Smooth muscle cell (in vitro differentiated cells): ENCODE results near the gene SPEM2. TPM values are rescaled to one million over a fixed set of nuclear protein-coding genes. Genes with fewer than 3 reads are reported as not detected.

Experiments
- DNase-seq: peaks from one replicate; lab custom pipeline; 2025; ENCODE audit not compliant: unreplicated experiment; lab: John Stamatoyannopoulos, UW
- H2AFZ ChIP-seq: fragments of 200-600 bp; sonication (generic); 2 replicates; pipeline ENCODE4 v1.6.0; 2016; ENCODE audit warnings: antibody characterized with exemption, low read depth, mild to moderate bottlenecking
- H3F3A ChIP-seq: fragments of 200-600 bp; sonication (generic); 2 replicates; pipeline ENCODE4 v1.6.0; 2017; ENCODE audit warnings: antibody characterized with exemption, low read depth
- H3K27ac ChIP-seq: fragments of 200-600 bp; sonication (generic); 2 replicates; pipeline ENCODE4 v1.5.1; 2016; ENCODE audit warnings: low read depth, mild to moderate bottlenecking
- H3K27me3 ChIP-seq: fragments of 200-600 bp; sonication (generic); 2 replicates; pipeline ENCODE4 v1.6.1; 2016; ENCODE audit warnings: low read depth, mild to moderate bottlenecking
- H3K36me3 ChIP-seq: fragments of 200-600 bp; sonication (generic); 2 replicates; pipeline ENCODE4 v1.5.1; 2016; ENCODE audit warnings: low read depth
- H3K4me1 ChIP-seq: fragments of 200-600 bp; sonication (generic); 2 replicates; pipeline ENCODE4 v1.5.1; 2016; ENCODE audit warnings: low read depth
- H3K4me2 ChIP-seq: fragments of 200-600 bp; sonication (generic); 2 replicates; pipeline ENCODE4 v1.6.0; 2016; ENCODE audit warnings: mild to moderate bottlenecking
- H3K4me3 ChIP-seq: fragments of 200-600 bp; sonication (generic); 2 replicates; pipeline ENCODE4 v1.5.1; 2016; ENCODE audit warnings: mild to moderate bottlenecking
- H3K79me2 ChIP-seq: fragments of 200-600 bp; sonication (generic); 2 replicates; pipeline ENCODE4 v1.6.0; 2016; ENCODE audit warnings: low read depth, mild to moderate bottlenecking
- H3K9ac ChIP-seq: fragments of 200-600 bp; sonication (generic); 2 replicates; pipeline ENCODE4 v1.6.0; 2016; ENCODE audit warnings: low read depth
- H3K9me3 ChIP-seq: fragments of 200-600 bp; sonication (generic); replicated peaks from 2 replicates; pipeline ENCODE4 v1.5.1; 2016; ENCODE audit warnings: low read depth
- H4K20me1 ChIP-seq: fragments of 200-600 bp; sonication (generic); 2 replicates; pipeline ENCODE4 v1.6.0; 2016; ENCODE audit warnings: low read depth
- CTCF ChIP-seq: fragments of 200-600 bp; sonication (generic); IDR thresholded peaks from 2 replicates; pipeline ENCODE4 v1.5.1; 2017; ENCODE audit warnings: borderline replicate concordance, mild to moderate bottlenecking, antibody characterized with exemption; ENCODE audit not compliant: insufficient read depth, poor library complexity, severe bottlenecking
- WGBS: methylation state at CpG from one replicate; pipeline ENCODE4 v1.1.7; 2016; ENCODE audit warnings: low lambda C conversion rate; 5-methylcytosine and 5-hydroxymethylcytosine counted together
- polyA plus RNA-seq: library from polyadenylated mRNA; unstranded; fragments of >200 nt; fragmentation: Nextera tagmentation; extraction: Ambion mirVana; gene quantifications from 2 replicates; pipeline ENCODE4 v1.2.1, GENCODE V29; 2016
- total RNA-seq: library from RNA; depleted of rRNA; stranded (reverse); fragments of >200 nt; gene quantifications from 2 replicates; pipeline ENCODE4 v1.2.3, GENCODE V29; 2014

Gene SPEM2
- total and polyA plus RNA-seq, 2 experiments from 2014 or later: 0.22 to 0.56 TPM

- H2AFZ ChIP-seq: no peak overlapping the region
- H3K4me2 ChIP-seq: no peak overlapping the region
- H3F3A ChIP-seq: no peaks in the 10 kb centered on the region
- no peak overlapping the region for H3K27ac ChIP-seq
- DNase-seq: no peak
- WGBS: 94% methylated on average over 8 of the region's 8 CpGs
- no peaks in the 10 kb centered on the region for H3K27me3 ChIP-seq
- no peaks in the 10 kb centered on the region for H3K9me3 ChIP-seq
- no peaks in the 10 kb centered on the region for H3K4me1 ChIP-seq
- H3K9ac ChIP-seq: no peak overlapping the region
- TF ChIP-seq CTCF: no peak
- peaks cover 16% of the 10 kb centered on the region for H4K20me1 ChIP-seq
- H3K79me2 ChIP-seq: no peaks in the 10 kb centered on the region
- no peaks in the 10 kb centered on the region for H3K36me3 ChIP-seq
- no peak overlapping the region for H3K4me3 ChIP-seq
These were observed 14.0 kb upstream of the SPEM2 start for GRCh38 chr17:7411427-7411750.

GRCh38 chr17:7413346-7413985 is 11.9 kb upstream of the SPEM2 start:
- Histone ChIP-seq H3K27me3 (no peaks in the 10 kb centered on the region), H3K9ac (no peak overlapping the region), H3F3A (no peaks in the 10 kb centered on the region), H3K4me2 (no peak overlapping the region), H3K4me3 (no peak overlapping the region), H3K9me3 (no peaks in the 10 kb centered on the region), H2AFZ (no peak overlapping the region), H3K27ac (no peak overlapping the region), H3K79me2 (no peaks in the 10 kb centered on the region), H3K36me3 (no peaks in the 10 kb centered on the region), H4K20me1 (peaks cover 7% of the 10 kb centered on the region), H3K4me1 (no peaks in the 10 kb centered on the region)
- DNase-seq: no peak
- TF ChIP-seq CTCF: no peak
- WGBS: 87% methylated on average over 6 of the region's 6 CpGs

GRCh38 chr17:7414837-7415236 is 10.6 kb upstream of the SPEM2 start:
- DNase-seq: no peak
- Histone ChIP-seq H3K79me2 (no peaks in the 10 kb centered on the region), H3K9me3 (no peaks in the 10 kb centered on the region), H3K4me3 (no peak overlapping the region), H3K4me2 (no peak overlapping the region), H3K27ac (no peak overlapping the region), H3K4me1 (no peaks in the 10 kb centered on the region), H3K36me3 (no peaks in the 10 kb centered on the region), H3K9ac (no peak overlapping the region), H2AFZ (no peak overlapping the region), H4K20me1 (peaks cover 7% of the 10 kb centered on the region), H3K27me3 (no peaks in the 10 kb centered on the region), H3F3A (no peaks in the 10 kb centered on the region)
- WGBS: 90% methylated on average over 14 of the region's 14 CpGs
- TF ChIP-seq CTCF: no peak

GRCh38 chr17:7415784-7416183 is 9.6 kb upstream of the SPEM2 start:
- no peaks in the 10 kb centered on the region for H3K9me3 ChIP-seq
- no peak for DNase-seq
- no peaks in the 10 kb centered on the region for H3K4me1 ChIP-seq
- H3K9ac ChIP-seq: no peak overlapping the region
- H3F3A ChIP-seq: no peaks in the 10 kb centered on the region
- no peaks in the 10 kb centered on the region for H3K27me3 ChIP-seq
- TF ChIP-seq CTCF: no peak
- peaks cover 6% of the 10 kb centered on the region for H4K20me1 ChIP-seq
- no peaks in the 10 kb centered on the region for H3K36me3 ChIP-seq
- H3K4me3 ChIP-seq: no peak overlapping the region
- no peak overlapping the region for H3K4me2 ChIP-seq
- no peak overlapping the region for H3K27ac ChIP-seq
- WGBS: 95% methylated on average over 23 of the region's 23 CpGs
- H2AFZ ChIP-seq: no peak overlapping the region
- H3K79me2 ChIP-seq: no peaks in the 10 kb centered on the region
